HEK293T (cell line): Measurements from ENCODE around the gene OR10A2.

Experiments
- BHLHE40 ChIP-seq: fragments of 450-650 bp; IDR thresholded peaks from 2 replicates; pipeline ENCODE4 v1.6.1; 2016; ENCODE audit warnings: mild to moderate bottlenecking, moderate library complexity, borderline replicate concordance
- FOXA1 ChIP-seq: fragments of 450-650 bp; IDR thresholded peaks from 2 replicates; pipeline ENCODE4 v1.6.1; 2016; ENCODE audit warnings: mild to moderate bottlenecking
- FOXM1 ChIP-seq: fragments of 450-650 bp; IDR thresholded peaks from 2 replicates; pipeline ENCODE4 v1.6.1; 2017; ENCODE audit warnings: mild to moderate bottlenecking, borderline replicate concordance
- SP1 ChIP-seq: fragments of 450-650 bp; IDR thresholded peaks from 2 replicates; pipeline ENCODE4 v1.6.1; 2017

DNA sequence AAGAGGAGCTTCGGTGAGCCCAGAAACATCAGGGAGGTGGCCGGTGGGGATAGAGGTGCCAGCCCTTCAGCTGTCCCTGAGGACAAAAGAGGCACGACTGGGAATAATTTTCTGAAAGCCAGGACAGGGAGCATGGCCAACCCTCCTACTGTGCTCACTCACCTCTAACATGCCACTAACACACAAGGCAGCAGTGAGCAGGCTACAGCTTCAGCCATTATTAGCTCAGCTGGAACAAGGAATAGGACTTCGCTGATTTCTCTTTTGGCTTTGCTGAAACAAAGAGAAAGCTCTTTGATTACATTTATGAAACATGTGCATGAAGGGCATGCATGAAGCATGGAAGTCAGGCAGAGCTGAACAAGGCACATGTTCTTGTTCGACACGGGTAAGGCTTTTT lies 29.5 kb upstream of the OR10A2 start:
- no peak for TF ChIP-seq FOXA1
- TF ChIP-seq BHLHE40 = no peak
- no peak for TF ChIP-seq SP1
- TF ChIP-seq FOXM1 = no peak
